GM12891 (cell line): ENCODE data around the gene NPIPB2.

Experiments used
- DNase-seq: peaks from one replicate; pipeline ENCODE4 v3.0.0; 2011; ENCODE audit warnings: low spot score; ENCODE audit not compliant: insufficient read length
- FAIRE-seq: peaks from 2 replicates; lab custom pipeline; 2011; peaks lifted over from hg19 to GRCh38; lab: Jason Lieb, UNC
- PAX5 ChIP-seq: IDR thresholded peaks from 2 replicates; pipeline ENCODE4 v1.6.1; 2011; ENCODE audit warnings: low read length, moderate library complexity, mild to moderate bottlenecking; ENCODE audit not compliant: insufficient read depth, severe bottlenecking
- POLR2A ChIP-seq: IDR thresholded peaks from 2 replicates; pipeline ENCODE4 v1.6.1; 2011; ENCODE audit warnings: low read depth, low read length, control low read depth
- POLR2AphosphoS5 ChIP-seq: IDR thresholded peaks from 2 replicates; pipeline ENCODE4 v1.6.1; 2011; ENCODE audit warnings: low read depth, low read length, control low read depth
- POU2F2 ChIP-seq: IDR thresholded peaks from 2 replicates; pipeline ENCODE4 v1.6.1; 2011; ENCODE audit warnings: low read depth, mild to moderate bottlenecking, control low read depth, low read length, moderate library complexity
- SPI1 ChIP-seq: IDR thresholded peaks from 2 replicates; pipeline ENCODE4 v1.6.1; 2011; ENCODE audit warnings: low read depth, low read length, control low read depth
- TAF1 ChIP-seq: IDR thresholded peaks from 2 replicates; pipeline ENCODE4 v1.6.1; 2011; ENCODE audit warnings: low read depth, low read length, control low read depth

The NPIPB2 gene

GRCh38 chr16:11877374-11877773, 64.5 kb downstream of the NPIPB2 start:
- no peak for FAIRE-seq
- TF ChIP-seq SPI1 (no peak), PAX5 (no peak), POU2F2 (no peak), POLR2AphosphoS5 (no peak), TAF1 (no peak), POLR2A (no peak)
- DNase-seq = no peak
